Fibroblast of pulmonary artery (primary cell): ENCODE results near the gene SLC26A8.

Experiments used
- DNase-seq: peaks from one replicate; pipeline ENCODE4 v3.0.0-alpha.2; 2010; ENCODE audit warnings: low read depth
- H3K4me3 ChIP-seq: replicated peaks from 2 replicates; pipeline ENCODE4 v1.5.1; 2011; ENCODE audit warnings: low read depth, mild to moderate bottlenecking, control low read depth, low read length, moderate library complexity
- TF ChIP-seq, protein P1 (sequence below): IDR thresholded peaks from 2 replicates; pipeline ENCODE4 v1.5.1; 2011; ENCODE audit warnings: mild to moderate bottlenecking, control low read depth, low read length, inconsistent platforms; ENCODE audit errors: missing control alignments

Gene SLC26A8

DNA sequence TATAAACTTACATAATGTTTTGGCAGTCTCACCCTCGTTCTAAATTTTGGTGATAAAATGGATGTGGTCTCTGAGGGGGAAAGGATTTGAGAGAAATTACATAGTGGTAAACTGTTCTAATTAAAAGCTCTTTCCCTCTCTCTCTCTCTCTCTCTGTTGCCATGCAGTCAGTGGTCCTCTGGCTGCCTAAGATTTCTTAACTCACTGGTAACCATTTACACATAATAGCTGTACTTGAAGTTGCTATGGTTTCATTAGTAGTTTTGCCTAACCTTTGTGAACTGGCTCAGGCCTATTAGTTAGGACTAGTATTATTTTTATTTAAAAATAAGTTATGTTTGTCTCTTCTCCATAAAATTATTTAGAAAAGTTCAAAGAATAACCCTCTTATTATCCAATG is 45.1 kb upstream of the SLC26A8 start:
- DNase-seq: no peak
- TF ChIP-seq, protein P1, sequence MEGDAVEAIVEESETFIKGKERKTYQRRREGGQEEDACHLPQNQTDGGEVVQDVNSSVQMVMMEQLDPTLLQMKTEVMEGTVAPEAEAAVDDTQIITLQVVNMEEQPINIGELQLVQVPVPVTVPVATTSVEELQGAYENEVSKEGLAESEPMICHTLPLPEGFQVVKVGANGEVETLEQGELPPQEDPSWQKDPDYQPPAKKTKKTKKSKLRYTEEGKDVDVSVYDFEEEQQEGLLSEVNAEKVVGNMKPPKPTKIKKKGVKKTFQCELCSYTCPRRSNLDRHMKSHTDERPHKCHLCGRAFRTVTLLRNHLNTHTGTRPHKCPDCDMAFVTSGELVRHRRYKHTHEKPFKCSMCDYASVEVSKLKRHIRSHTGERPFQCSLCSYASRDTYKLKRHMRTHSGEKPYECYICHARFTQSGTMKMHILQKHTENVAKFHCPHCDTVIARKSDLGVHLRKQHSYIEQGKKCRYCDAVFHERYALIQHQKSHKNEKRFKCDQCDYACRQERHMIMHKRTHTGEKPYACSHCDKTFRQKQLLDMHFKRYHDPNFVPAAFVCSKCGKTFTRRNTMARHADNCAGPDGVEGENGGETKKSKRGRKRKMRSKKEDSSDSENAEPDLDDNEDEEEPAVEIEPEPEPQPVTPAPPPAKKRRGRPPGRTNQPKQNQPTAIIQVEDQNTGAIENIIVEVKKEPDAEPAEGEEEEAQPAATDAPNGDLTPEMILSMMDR: no peak
- no peak overlapping the region for H3K4me3 ChIP-seq

DNA sequence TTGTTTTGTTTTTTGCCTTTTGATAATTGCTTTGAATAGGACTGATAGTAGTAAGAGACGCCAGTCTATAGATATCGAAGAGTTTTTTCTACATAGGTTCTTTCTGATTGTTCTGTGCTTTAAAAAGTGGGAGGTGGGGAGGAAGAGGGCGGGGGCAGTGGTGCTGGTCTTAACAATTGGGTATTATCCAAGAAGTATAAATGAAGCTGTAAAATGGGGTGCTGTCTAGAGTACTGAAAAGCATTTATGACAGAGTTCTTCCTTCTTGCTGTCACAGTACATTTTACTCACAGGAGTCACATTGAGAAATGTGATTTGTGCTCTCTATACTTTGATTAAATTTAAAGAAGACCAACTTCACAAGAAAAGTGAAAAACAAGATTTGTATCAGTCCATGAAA is 44.1 kb upstream of the SLC26A8 start:
- TF ChIP-seq, protein P1: no peak
- H3K4me3 ChIP-seq: no peak overlapping the region
- no peak for DNase-seq

DNA sequence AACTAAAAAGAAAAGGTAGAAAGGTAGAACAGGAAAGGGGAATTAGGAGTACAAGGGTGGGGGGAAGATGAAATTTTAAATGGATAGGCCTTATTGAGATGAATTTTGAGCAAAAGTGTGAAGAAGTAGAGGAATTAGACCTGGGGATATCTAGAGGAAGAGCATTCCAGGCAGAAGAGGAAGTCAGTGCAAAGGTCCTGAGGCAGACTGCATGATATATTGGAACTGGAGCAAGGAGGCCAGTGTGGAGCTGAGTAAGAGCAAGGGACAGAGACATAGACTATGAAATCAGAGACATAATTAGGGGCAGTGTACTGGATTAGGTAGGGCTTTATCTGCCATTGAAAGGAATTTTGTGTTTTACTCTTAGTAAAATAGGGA is 43.6 kb upstream of the SLC26A8 start:
- no peak for DNase-seq
- TF ChIP-seq, protein P1: no peak
- no peak overlapping the region for H3K4me3 ChIP-seq

DNA sequence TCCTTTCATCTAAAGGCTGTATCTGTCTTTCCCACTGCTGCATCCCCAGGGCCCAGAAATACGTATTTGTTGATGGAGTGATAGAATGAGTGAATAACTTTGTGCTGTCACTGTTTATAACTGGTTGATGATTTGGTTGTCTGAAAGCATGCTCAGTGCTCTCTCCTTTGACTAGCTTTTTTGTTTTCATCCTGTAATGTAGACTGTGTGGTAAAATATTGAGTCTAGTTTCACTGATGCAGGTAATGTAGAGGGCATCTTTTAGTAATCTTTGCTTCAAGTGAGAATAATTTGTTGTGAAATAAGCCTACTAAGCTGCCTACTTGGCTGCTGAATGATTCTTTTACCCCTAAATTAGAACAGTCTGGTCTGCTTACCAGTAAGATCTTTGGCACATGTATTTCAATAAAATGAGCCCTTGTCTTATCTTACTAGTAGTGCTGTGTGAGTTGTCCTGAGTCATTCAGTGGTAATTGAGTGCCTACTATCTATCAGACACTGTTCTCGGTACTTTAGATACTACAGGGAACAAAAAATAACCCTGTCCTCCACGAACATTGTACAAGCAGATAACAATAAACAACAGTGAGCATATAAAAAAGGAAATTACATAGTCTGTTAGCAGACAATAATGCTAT is 43.1 kb upstream of the SLC26A8 start:
- DNase-seq: peak; percentile 38
- TF ChIP-seq, protein P1: no peak
- no peak overlapping the region for H3K4me3 ChIP-seq

DNA sequence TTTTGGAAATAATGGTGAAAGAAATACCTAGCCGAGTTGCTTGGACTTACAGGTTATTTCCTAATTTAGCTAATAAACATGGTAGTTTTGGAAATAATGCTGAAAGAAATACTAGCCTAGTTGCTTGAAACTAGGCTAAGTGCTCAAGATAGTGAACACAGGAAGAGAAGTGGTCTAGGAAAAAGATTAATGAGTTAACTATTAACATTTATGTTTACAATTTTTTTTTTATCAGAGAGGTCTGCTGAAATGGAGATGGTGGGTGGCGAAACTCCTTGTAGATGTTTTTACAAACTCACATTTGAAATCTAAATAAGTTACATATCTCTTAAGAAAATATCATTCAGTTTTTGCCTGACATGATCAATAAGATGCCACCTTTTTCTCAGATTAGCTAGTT is 42.4 kb upstream of the SLC26A8 start:
- no peak for DNase-seq
- TF ChIP-seq, protein P1: no peak
- no peak overlapping the region for H3K4me3 ChIP-seq

DNA sequence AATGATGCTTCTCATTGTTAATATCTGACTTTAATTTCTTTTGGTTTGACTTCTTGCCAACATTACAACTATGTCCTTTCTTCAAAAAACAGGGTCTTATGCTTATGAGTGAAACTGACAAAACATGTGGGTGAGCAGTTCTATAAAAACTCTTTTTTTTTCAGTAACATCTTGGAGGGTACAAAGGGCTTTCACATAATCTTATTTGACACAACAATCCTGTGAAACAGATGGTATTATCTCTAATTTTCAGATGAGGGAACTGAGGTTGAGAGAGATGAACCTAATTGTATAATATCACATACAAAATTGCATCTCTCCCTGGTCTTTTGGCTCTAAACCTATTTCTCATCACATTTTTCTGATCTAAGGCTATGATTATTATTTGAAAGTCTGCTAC is 41.5 kb upstream of the SLC26A8 start:
- no peak for DNase-seq
- no peak overlapping the region for H3K4me3 ChIP-seq
- TF ChIP-seq, protein P1: no peak

DNA sequence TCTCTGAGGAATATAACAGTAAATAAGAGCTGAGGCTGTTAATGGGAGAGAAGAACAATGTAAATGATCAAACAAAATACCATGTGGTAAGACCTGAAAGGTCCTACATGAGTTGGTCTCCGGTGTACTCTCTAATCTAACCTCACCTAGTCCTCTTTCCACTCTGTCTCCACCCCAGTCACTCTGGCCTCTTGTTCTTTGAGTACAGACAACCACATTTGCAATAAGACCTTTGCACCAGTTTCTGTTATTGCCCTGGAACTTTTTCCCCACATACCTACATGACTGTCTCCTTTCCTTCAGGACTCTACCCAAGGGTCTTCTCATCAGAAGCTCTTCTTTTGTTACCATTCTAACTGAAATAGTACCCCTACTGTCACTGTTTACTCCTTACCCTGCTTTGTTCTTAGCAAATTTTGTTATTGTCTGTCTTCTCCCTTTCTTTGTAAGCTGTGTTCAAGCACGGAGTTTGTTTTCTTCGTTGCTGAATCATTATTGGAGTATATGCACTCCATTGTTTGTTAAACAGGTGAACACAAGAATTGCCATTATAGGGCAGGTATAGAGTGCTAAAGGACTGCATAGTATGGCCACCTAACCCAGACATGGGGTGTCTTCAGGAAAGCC is 40.4 kb upstream of the SLC26A8 start:
- TF ChIP-seq, protein P1: no peak
- DNase-seq: no peak
- no peak overlapping the region for H3K4me3 ChIP-seq
